DLD1 (cell line): Measurements from ENCODE around the gene KIAA1614.

Experiments
- in situ Hi-C: cut with HindIII; loops from 2 replicates; pipeline ENCODE4 v1.10.0; 2017; ENCODE audit warnings: low sequenced_read_pairs

The KIAA1614 gene

GRCh38 chr1:180908074-180908765, 4.5 kb upstream of the KIAA1614 start:
- in situ Hi-C loops = no loop called here

GRCh38 chr1:180909005-180909414, 3.7 kb upstream of the KIAA1614 start:
- in situ Hi-C loops = no loop called here

- in situ Hi-C loops = no loop called here
Measured at GRCh38 chr1:180909462-180909976, 3.2 kb upstream of the KIAA1614 start.

- in situ Hi-C loops = no loop called here
Measured at GRCh38 chr1:180911640-180912191, 981 bp upstream of the KIAA1614 start.

- in situ Hi-C loops = no loop called here
Measured at GRCh38 chr1:180912211-180912800, 391 bp upstream of the KIAA1614 start.

- in situ Hi-C loops = no loop called here
Measured at GRCh38 chr1:180915426-180915965, 2.8 kb downstream of the KIAA1614 start.

DNA sequence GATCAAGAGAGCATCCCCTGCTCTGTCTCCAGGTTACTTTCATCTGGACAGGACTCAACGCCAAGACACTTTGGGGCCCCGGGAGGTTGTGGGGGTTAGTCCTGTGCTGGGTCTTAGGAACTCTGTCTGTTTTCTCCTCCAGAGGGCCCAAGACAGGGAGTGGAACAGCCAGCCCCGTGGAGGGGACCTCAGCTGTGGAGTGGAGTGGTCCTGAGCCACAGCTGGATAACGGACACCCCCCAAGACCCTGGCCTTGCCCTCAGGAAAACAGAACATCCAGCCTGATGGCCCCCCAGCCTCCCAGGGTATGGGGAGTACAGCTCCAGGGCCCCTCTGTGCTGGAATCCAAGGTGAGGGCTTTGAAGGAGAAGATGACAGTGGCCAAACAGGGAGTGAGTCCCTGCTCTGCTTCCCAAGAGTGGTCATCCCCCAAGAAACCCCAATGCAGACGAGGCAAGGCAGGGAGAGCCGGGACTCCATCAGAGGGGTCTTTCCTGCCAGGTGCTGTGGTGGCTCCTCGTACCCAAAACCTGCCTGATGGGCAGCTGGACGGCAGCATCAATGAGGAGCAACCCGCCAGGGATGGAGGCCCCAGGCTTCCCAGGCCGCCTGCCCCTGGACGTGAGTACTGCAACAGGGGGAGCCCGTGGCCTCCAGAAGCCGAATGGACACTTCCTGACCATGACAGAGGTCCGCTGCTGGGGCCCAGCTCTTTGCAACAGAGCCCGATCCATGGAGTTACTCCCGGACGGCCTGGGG, 3.5 kb downstream of the KIAA1614 start:
- in situ Hi-C loops = no loop called here

- in situ Hi-C loops = no loop called here
Measured at GRCh38 chr1:180916771-180917170, 4.1 kb downstream of the KIAA1614 start.

- in situ Hi-C loops = no loop called here
Measured at GRCh38 chr1:180917306-180918065, 4.8 kb downstream of the KIAA1614 start.

GRCh38 chr1:180918519-180918918, 5.8 kb downstream of the KIAA1614 start:
- in situ Hi-C loops = no loop called here

DNA sequence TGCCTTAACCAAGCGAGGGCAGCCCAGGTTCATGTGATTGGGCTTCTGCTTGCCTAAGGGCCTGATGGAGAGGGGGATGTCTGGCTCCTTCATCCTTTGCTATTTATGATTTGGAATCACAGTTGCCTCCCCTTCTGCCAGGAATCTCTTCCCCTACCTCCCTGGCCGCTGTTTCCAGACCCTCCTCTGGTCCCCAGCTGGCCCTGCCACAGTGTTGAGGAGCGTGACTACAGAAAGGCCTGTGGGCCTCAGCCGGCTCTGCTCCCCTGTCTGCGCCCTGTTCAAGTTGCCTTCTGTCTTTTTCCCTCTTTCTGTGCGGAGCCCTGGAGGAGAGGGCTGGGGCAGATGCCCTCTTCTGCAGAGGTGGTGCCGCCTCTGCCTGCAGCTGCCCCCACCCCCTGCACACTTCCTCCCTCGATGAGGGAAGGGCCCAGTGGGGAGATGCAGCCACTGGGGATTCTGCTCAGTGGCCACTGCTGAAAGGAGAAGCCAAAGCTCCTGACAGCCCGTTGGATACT, 6.5 kb downstream of the KIAA1614 start:
- in situ Hi-C loops = no loop called here

DNA sequence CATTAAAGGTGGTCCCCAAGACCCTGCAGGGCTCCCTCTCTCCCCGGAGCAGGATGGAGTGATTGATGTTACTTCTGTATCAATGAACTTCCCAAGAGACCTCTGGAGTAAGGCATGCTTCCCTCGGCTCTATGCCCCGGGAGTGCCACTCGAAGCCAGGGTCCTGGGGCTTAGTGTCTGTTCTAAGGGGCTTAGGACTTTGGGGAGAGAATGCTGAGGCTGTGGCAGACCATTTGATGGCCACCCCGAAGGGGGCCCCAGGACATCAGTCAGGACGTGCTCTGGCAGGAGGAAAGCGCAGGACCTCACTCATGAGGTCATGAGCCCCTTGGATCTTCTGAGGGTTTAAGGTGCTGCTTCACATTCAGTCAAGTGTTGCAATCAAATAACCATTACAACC, 7.5 kb downstream of the KIAA1614 start:
- in situ Hi-C loops = no loop called here

- in situ Hi-C loops = no loop called here
Measured at GRCh38 chr1:180920702-180921101, 8.0 kb downstream of the KIAA1614 start.

DNA sequence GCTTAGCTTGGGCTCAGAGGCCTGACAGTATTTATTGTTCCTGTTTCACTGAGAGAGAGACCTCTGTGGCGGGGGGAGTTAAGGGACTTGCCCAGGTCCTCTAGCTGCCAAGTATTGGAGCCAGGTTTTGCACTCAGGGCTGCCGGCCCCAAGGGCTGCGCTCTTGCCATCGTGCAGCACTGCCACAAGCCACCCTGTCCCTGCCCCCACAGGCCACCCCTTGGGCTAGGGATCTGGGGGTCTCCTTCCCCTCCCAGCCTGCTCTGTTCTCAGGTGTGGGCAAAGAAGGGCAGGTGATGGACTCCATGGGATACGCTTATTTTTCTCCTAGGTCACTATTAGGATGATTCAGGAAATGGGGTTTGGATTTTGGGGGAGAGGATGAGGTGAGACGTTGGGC, 8.7 kb downstream of the KIAA1614 start:
- in situ Hi-C loops = no loop called here

DNA sequence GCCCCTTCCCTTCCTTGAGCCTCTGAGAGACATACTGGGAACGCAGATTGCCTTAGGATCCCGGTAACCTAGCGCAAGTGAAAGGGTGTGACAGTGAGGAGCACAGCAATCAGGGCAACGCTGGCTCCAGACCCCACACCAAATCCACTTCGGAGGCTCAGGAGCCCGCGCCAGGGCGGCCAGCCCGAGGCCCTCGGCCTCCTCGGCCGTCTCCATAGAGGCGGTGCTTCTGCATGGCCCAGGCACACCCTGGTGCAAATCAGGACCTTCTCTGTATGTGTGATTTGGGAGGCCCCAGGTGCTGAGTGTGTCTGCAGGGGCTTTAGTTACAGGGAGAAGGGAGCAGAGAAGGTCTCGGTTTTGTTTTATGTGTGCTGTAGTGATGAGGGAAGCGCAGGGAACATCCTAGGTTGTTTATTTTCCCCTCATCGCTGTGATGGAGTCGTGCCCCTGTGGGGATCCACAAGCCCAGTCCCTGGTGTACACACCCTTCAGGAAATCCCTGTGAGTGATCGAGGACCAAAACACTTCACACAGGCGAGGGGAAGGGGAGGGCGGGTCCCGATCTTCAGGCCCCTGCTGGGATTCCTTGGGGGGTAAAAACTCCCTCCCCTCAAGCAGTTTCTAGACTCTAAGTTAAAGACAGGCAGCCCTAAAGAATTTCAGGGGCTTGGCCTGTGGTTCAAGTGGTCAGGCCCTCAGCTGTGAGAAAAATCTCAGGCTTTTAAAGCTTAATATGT, 9.4 kb downstream of the KIAA1614 start:
- in situ Hi-C loops = no loop called here

DNA sequence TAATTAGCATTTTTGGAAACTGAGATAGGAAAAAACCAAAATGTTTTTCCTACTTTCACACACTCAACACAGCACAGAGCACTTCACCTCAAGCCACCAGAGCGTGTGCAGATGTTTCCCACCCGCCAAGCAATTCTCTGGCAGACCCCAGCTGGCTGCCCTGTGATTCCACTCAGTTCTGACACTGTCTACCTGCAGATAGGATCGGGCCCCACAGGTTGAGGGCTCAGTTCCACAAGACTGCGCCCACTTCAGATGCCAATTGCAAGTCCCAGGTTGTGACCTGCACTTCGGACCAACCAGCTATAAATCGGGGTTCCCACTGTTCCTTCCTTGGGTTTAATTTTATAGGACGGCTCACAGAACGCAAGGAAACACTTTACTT, 9.9 kb downstream of the KIAA1614 start:
- in situ Hi-C loops = no loop called here

- in situ Hi-C loops = no loop called here
Measured at GRCh38 chr1:180923021-180923841, 10.5 kb downstream of the KIAA1614 start.

- in situ Hi-C loops = no loop called here
Measured at GRCh38 chr1:180923887-180924286, 11.2 kb downstream of the KIAA1614 start.

GRCh38 chr1:180924939-180925338, 12.2 kb downstream of the KIAA1614 start:
- in situ Hi-C loops = no loop called here
